Neural progenitor cell (in vitro differentiated cells): ENCODE measurements around the gene IGFALS. TPM values are rescaled to one million over a fixed set of nuclear protein-coding genes. Genes with fewer than 3 reads are reported as not detected.

Experiments used
- DNase-seq: peaks from one replicate; pipeline ENCODE4 v3.0.0-alpha.2; 2016; ENCODE audit warnings: low spot score
- H2AFZ ChIP-seq: fragments of 200-600 bp; sonication (generic); replicated peaks from 2 replicates; pipeline ENCODE4 v1.6.1; 2016; ENCODE audit warnings: antibody characterized with exemption
- H3F3A ChIP-seq: fragments of 200-600 bp; sonication (generic); 2 replicates; pipeline ENCODE4 v1.6.1; 2016; ENCODE audit warnings: antibody characterized with exemption, low read depth
- H3K27ac ChIP-seq: fragments of 200-600 bp; sonication (generic); 2 replicates; pipeline ENCODE4 v1.5.1; 2016; ENCODE audit warnings: mild to moderate bottlenecking
- H3K27me3 ChIP-seq: fragments of 200-600 bp; sonication (generic); 2 replicates; pipeline ENCODE4 v1.6.1; 2016; ENCODE audit warnings: mild to moderate bottlenecking, moderate library complexity
- H3K36me3 ChIP-seq: fragments of 200-600 bp; sonication (generic); 2 replicates; pipeline ENCODE4 v1.5.1; 2016
- H3K4me1 ChIP-seq: fragments of 200-600 bp; sonication (generic); 2 replicates; pipeline ENCODE4 v1.6.1; 2016; ENCODE audit warnings: mixed run types
- H3K4me2 ChIP-seq: fragments of 200-600 bp; sonication (generic); 2 replicates; pipeline ENCODE4 v1.6.1; 2016
- H3K4me3 ChIP-seq: fragments of 200-600 bp; sonication (generic); 2 replicates; pipeline ENCODE4 v1.5.1; 2016
- H3K79me2 ChIP-seq: fragments of 200-600 bp; sonication (generic); 2 replicates; pipeline ENCODE4 v1.6.1; 2016; ENCODE audit warnings: low read depth
- H3K9ac ChIP-seq: fragments of 200-600 bp; sonication (generic); 2 replicates; pipeline ENCODE4 v1.6.1; 2016
- H3K9me3 ChIP-seq: fragments of 200-600 bp; sonication (generic); 2 replicates; pipeline ENCODE4 v1.5.1; 2016; ENCODE audit warnings: low read depth
- H4K20me1 ChIP-seq: fragments of 200-600 bp; sonication (generic); 2 replicates; pipeline ENCODE4 v1.6.1; 2016; ENCODE audit warnings: low read depth
- H3K27ac Mint-ChIP-seq: 3 replicates; pipeline ENCODE4 v1.8.0; 2021; ENCODE audit warnings: mixed read lengths
- H3K27me3 Mint-ChIP-seq: 2 replicates; pipeline ENCODE4 v1.8.0; 2022; ENCODE audit warnings: low read depth, mild to moderate bottlenecking, inconsistent platforms, moderate library complexity, mixed read lengths; ENCODE audit not compliant: insufficient read depth
- H3K36me3 Mint-ChIP-seq: 3 replicates; pipeline ENCODE4 v1.8.0; 2021; ENCODE audit warnings: mixed read lengths
- H3K4me1 Mint-ChIP-seq: 3 replicates; pipeline ENCODE4 v1.8.0; 2021; ENCODE audit warnings: mixed read lengths
- H3K4me3 Mint-ChIP-seq: 3 replicates; pipeline ENCODE4 v1.8.0; 2021; ENCODE audit warnings: mild to moderate bottlenecking, moderate library complexity, mixed read lengths
- H3K9me3 Mint-ChIP-seq: 3 replicates; pipeline ENCODE4 v1.8.0; 2020; ENCODE audit warnings: mixed read lengths
- EZH2 ChIP-seq: fragments of 200-600 bp; sonication (generic); IDR thresholded peaks from 2 replicates; pipeline ENCODE4 v1.6.1; 2017; ENCODE audit warnings: antibody characterized with exemption, mild to moderate bottlenecking, moderate library complexity
- EZH2phosphoT487 ChIP-seq: fragments of 200-600 bp; sonication (generic); IDR thresholded peaks from 2 replicates; pipeline ENCODE4 v1.6.1; 2017; ENCODE audit warnings: antibody characterized with exemption
- total RNA-seq: library from RNA; depleted of rRNA; stranded (reverse); fragments of >200 nt; gene quantifications from 2 replicates; pipeline ENCODE4 v1.2.3, GENCODE V29; 2015; ENCODE audit warnings: low replicate concordance
- TF ChIP-seq, protein P1 (sequence below): fragments of 200-600 bp; sonication (generic); IDR thresholded peaks from 2 replicates; pipeline ENCODE4 v1.5.1; 2017; ENCODE audit warnings: antibody characterized with exemption, mild to moderate bottlenecking

Gene IGFALS
- total RNA-seq, 1 donor from 2014 or later, result not detected

DNA sequence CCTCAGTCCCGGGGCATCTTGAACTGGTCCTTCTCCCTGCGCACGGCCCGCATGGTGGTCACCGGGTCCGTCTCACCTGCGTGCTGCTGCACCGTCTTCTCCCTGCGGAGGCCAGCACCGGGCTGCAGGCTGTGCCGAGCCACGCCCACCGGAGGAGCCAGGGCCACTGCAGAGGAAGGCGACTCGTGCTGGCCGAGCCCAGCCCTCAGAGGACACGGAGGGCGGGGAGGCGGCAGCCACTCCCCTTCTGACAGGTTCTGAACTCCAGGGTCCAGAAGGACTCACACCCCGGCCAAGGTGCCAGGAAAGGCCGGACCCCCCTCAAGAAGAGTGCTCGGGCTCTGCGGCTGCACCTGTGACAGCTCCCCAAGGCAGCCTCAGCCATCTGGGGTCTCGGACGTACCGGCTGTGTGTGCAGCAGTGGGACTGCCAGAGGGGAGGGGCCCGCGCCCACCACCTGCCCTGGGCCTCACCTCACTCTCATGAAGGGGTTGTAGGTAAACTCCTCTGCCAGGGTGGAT lies 15.8 kb upstream of the IGFALS start:
- Histone ChIP-seq H3K36me3 (no peaks in the 10 kb centered on the region), H3K27me3 (no peaks in the 10 kb centered on the region), H3K9me3 (no peaks in the 10 kb centered on the region), H3K27ac (no peak overlapping the region), H3K9ac (no peak overlapping the region), H3K4me3 (no peak overlapping the region), H4K20me1 (no peaks in the 10 kb centered on the region), H2AFZ (no peak overlapping the region), H3K4me1 (no peaks in the 10 kb centered on the region), H3K4me2 (no peak overlapping the region), H3F3A (peaks cover 5% of the 10 kb centered on the region), H3K79me2 (no peaks in the 10 kb centered on the region)
- TF ChIP-seq EZH2 (no peak), EZH2phosphoT487 (no peak)
- TF ChIP-seq, protein P1, sequence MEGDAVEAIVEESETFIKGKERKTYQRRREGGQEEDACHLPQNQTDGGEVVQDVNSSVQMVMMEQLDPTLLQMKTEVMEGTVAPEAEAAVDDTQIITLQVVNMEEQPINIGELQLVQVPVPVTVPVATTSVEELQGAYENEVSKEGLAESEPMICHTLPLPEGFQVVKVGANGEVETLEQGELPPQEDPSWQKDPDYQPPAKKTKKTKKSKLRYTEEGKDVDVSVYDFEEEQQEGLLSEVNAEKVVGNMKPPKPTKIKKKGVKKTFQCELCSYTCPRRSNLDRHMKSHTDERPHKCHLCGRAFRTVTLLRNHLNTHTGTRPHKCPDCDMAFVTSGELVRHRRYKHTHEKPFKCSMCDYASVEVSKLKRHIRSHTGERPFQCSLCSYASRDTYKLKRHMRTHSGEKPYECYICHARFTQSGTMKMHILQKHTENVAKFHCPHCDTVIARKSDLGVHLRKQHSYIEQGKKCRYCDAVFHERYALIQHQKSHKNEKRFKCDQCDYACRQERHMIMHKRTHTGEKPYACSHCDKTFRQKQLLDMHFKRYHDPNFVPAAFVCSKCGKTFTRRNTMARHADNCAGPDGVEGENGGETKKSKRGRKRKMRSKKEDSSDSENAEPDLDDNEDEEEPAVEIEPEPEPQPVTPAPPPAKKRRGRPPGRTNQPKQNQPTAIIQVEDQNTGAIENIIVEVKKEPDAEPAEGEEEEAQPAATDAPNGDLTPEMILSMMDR, result no peak
- Mint-ChIP-seq H3K9me3 (no peaks in the 10 kb centered on the region), H3K4me3 (no peak overlapping the region), H3K27ac (no peak overlapping the region), H3K27me3 (no peaks in the 10 kb centered on the region), H3K4me1 (no peaks in the 10 kb centered on the region), H3K36me3 (peaks cover 14% of the 10 kb centered on the region)
- peak; percentile 52 for DNase-seq

DNA sequence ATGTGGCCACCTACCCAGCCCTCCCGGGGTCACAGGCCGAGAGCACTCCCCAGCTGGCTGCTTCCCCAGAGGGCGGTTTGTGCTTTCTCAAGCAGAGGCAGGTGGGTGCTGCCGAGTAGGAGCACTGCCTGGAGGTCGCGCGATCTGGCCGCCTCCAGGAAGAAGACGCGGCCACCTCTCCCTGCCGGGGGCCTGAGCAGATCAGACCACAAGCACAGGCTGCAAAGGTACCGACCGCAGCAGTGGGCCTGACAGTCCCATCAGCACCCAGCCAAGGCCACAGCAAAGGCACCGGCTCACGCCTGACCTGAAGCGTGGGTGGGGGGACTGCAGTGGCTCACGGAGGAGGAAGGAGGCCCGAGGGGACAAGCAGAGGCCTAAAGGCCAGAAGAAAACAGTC lies 15.2 kb upstream of the IGFALS start:
- no peak for TF ChIP-seq EZH2
- TF ChIP-seq, protein P1, result no peak
- TF ChIP-seq EZH2phosphoT487, result no peak
- Histone ChIP-seq H3K4me2 (no peak overlapping the region), H3K4me1 (no peaks in the 10 kb centered on the region), H3K9ac (no peak overlapping the region), H3K27me3 (no peaks in the 10 kb centered on the region), H3K36me3 (no peaks in the 10 kb centered on the region), H3K79me2 (no peaks in the 10 kb centered on the region), H4K20me1 (no peaks in the 10 kb centered on the region), H3K27ac (no peak overlapping the region), H3K4me3 (no peak overlapping the region), H3F3A (peaks cover 4% of the 10 kb centered on the region), H3K9me3 (no peaks in the 10 kb centered on the region), H2AFZ (no peak overlapping the region)
- H3K36me3 Mint-ChIP-seq, result peaks cover 14% of the 10 kb centered on the region
- H3K4me3 Mint-ChIP-seq, result no peak overlapping the region
- DNase-seq, result no peak
- H3K9me3 Mint-ChIP-seq, result no peaks in the 10 kb centered on the region
- no peaks in the 10 kb centered on the region for H3K27me3 Mint-ChIP-seq
- no peak overlapping the region for H3K27ac Mint-ChIP-seq
- H3K4me1 Mint-ChIP-seq, result no peaks in the 10 kb centered on the region

DNA sequence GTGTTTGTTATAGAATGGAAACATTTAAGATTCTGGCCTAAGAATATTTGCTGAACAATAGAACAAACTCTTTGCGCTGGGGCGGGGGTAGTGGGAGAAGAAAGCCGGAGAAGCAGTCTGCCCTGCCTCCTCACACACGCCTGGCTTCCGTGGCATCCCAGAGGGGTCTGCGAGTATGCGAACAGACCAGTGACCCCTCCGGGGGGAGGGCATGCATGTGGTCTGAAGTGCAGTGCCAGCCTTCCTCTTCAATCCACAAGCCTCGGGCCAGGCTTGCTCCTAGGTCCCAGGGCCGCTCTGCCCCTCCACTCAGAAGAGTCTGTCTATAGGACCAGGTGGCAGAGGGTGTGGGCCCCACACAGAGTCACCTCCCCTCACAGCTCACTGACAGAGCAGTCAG lies 14.1 kb upstream of the IGFALS start:
- Histone ChIP-seq H3K36me3 (no peaks in the 10 kb centered on the region), H3K27me3 (no peaks in the 10 kb centered on the region), H3F3A (no peaks in the 10 kb centered on the region), H3K27ac (no peak overlapping the region), H3K9ac (no peak overlapping the region), H3K4me2 (no peak overlapping the region), H3K79me2 (no peaks in the 10 kb centered on the region), H4K20me1 (no peaks in the 10 kb centered on the region), H3K9me3 (no peaks in the 10 kb centered on the region), H3K4me3 (no peak overlapping the region), H3K4me1 (no peaks in the 10 kb centered on the region), H2AFZ (no peak overlapping the region)
- H3K27ac Mint-ChIP-seq, result no peak overlapping the region
- H3K4me3 Mint-ChIP-seq, result no peak overlapping the region
- H3K4me1 Mint-ChIP-seq, result no peaks in the 10 kb centered on the region
- peaks cover 9% of the 10 kb centered on the region for H3K36me3 Mint-ChIP-seq
- no peaks in the 10 kb centered on the region for H3K9me3 Mint-ChIP-seq
- TF ChIP-seq EZH2phosphoT487 (no peak), EZH2 (no peak)
- TF ChIP-seq, protein P1, result no peak
- H3K27me3 Mint-ChIP-seq, result no peaks in the 10 kb centered on the region
- no peak for DNase-seq
